ENCODE results near the gene RXRA. TPM values are rescaled to one million over a fixed set of nuclear protein-coding genes. Genes with fewer than 3 reads are reported as not detected.

Gene RXRA
- total and polyA plus RNA-seq, 10 of the 15 experiments (the other 5 are each of a cell fraction or from before 2014, with no cell fraction given): 0.89 to 36.8 (median 11.1) TPM

DNA sequence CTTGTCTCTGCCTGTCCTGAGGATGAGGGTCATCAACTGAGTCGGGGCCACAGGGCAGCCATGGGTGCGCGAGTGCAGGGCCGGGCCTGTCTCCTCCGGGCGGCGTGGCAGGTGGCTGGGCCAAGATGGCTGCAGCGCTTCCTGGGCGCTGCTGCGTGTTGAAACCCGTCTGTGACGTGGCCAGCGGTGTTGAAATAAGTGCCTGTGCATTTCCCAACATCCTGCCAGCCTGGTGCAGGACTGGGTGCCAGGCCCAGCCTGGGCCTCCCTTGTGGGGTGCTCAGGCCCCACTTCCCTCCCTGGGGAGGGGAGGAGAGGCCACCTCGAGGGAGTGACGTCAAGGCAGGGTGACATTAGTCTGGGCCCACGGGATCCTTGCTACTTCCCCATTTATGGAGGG lies 45.5 kb downstream of the RXRA start:
- POLR2A ChIA-PET: no interaction called here
- WGBS (ENCODE audit: insufficient coverage, insufficient replicate concordance, low lambda C conversion rate, missing lambda C conversion rate): 65% methylated on average over 16 of the region's 16 CpGs
- no peak for FAIRE-seq

DNA sequence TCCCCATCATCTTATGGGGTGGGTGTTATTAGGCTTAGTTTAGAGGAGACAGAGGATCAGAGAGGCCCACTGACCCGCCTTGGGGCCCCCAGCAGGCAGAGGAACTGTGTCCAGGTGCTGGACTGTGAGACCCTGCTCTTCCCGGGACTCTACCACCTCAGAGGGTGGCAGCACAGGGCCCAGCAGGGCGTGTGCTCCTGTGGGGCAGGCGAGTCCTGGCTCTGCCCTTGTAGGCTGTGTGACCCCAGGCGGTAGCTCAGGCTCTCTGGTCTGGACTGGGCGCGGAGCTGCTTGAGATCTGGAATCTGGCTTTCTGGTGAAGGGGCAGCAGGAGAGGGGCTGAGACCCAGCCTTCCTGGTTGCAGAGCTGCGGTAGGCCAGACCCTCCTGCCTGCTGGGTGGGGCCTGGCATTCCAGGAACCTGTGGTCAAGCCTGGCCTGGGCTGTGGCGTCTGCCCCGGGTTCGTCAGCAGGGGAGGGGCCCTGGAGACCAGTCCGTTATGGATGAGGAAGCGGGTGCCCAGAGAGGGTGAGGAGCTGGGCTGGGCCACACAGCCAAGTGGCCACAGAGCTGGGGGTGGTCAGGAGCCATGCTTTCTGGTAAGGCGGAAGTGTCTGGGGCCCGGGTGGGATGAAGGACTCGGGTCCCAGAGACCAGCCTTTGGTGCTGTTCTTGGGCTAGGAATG lies 46.5 kb downstream of the RXRA start:
- RAD21 ChIA-PET (ENCODE audit: unreplicated experiment): no interaction called here
- no peaks in the 10 kb centered on the region for H4K20me1 ChIP-seq (ENCODE audit: control insufficient read depth, insufficient read depth)
- BruUV-seq (replicated peaks): no TSS peak

More for the DNA sequence above, 45.5 kb downstream of the RXRA start:
- DNase-seq (ENCODE audit: low read depth, low spot score) (no peak), ATAC-seq (no peak)
- ChIA-PET SMC1A (ENCODE audit: uncharacterized antibody, unreplicated experiment) (no interaction called here), RAD21 (ENCODE audit: unreplicated experiment) (no interaction called here), CTCF (no interaction called here)
- in situ Hi-C loops (cut with MboI): no loop called here
- Histone ChIP-seq H3K4me1 (ENCODE audit: control insufficient read depth, insufficient read depth, low read length) (no peaks in the 10 kb centered on the region), H3K9ac (ENCODE audit: control insufficient read depth, insufficient read depth, low read length) (no peak overlapping the region), H3K27ac (ENCODE audit: control insufficient read depth, insufficient read depth) (no peak overlapping the region), H3K27me3 (replicated peaks in 1 of 2; ENCODE audit: control insufficient read depth in 2 of 2, insufficient read depth in 2 of 2, low read length in 1 of 2) (peaks cover 0 to 2% of the 10 kb centered on the region in 2 experiments; a peak in 1 of 4 replicates), H3K79me2 (ENCODE audit: control insufficient read depth, insufficient read depth, low read length) (no peaks in the 10 kb centered on the region), H4K20me1 (ENCODE audit: control insufficient read depth, insufficient read depth) (no peaks in the 10 kb centered on the region), H3K4me3 (no peak overlapping the region), H3K4me2 (ENCODE audit: control insufficient read depth, insufficient read depth) (no peak overlapping the region), H3K9me3 (replicated peaks; ENCODE audit: control insufficient read depth, insufficient read depth, low read length) (no peaks in the 10 kb centered on the region), H2AFZ (ENCODE audit: control insufficient read depth, low read depth, low read length) (no peak overlapping the region), H3K36me3 (ENCODE audit: control insufficient read depth in 2 of 2, insufficient read depth in 2 of 2, low read length in 1 of 2) (no peaks in the 10 kb centered on the region)
- intact Hi-C loops (cut with micrococcal nuclease; ENCODE audit: unreplicated experiment): no loop called here
- no TSS peak for BruUV-seq (replicated peaks)
- TF ChIP-seq HDAC2 (IDR thresholded peaks at IDR 0.05): no peak
- TF ChIP-seq TBL1XR1 (IDR thresholded peaks at IDR 0.05; ENCODE audit: low read depth, low read length): no peak
- no peak for TF ChIP-seq PML (IDR thresholded peaks at IDR 0.05; ENCODE audit: low read length)
- TF ChIP-seq JUND (IDR thresholded peaks at IDR 0.05; ENCODE audit: low read depth, low read length): no peak
- TF ChIP-seq ZNF207 (IDR thresholded peaks at IDR 0.05; ENCODE audit: borderline replicate concordance): no peak
- TF ChIP-seq SMAD5 (IDR thresholded peaks at IDR 0.05; ENCODE audit: low read depth): no peak
- TF ChIP-seq BMI1 (IDR thresholded peaks at IDR 0.05; ENCODE audit: borderline replicate concordance): no peak
- TF ChIP-seq RFX5 (IDR thresholded peaks at IDR 0.05; ENCODE audit: low read depth, low read length): no peak
- TF ChIP-seq ZNF622 (IDR thresholded peaks at IDR 0.05): no peak
- no peak for TF ChIP-seq MXI1 (IDR thresholded peaks at IDR 0.05; ENCODE audit: low read depth, low read length)
- no peak for TF ChIP-seq NR2C2 (IDR thresholded peaks at IDR 0.05; ENCODE audit: borderline replicate concordance, control insufficient read depth, insufficient read length, low read depth)
- TF ChIP-seq NFIC (IDR thresholded peaks at IDR 0.05; ENCODE audit: low read depth, low read length): no peak

More for the DNA sequence above, 46.5 kb downstream of the RXRA start:
- no peak overlapping the region for H2AFZ ChIP-seq (ENCODE audit: control insufficient read depth, low read depth, low read length)
- no peak overlapping the region for H3K27ac ChIP-seq (ENCODE audit: control insufficient read depth, insufficient read depth)
- H3K4me2 ChIP-seq (ENCODE audit: control insufficient read depth, insufficient read depth): no peak overlapping the region
- H3K27me3 ChIP-seq (replicated peaks in 1 of 2; ENCODE audit: control insufficient read depth in 2 of 2, insufficient read depth in 2 of 2, low read length in 1 of 2): peaks cover 0 to 2% of the 10 kb centered on the region in 2 experiments; a peak in 1 of 4 replicates
- ATAC-seq: no peak
- in situ Hi-C loops (cut with MboI) (no loop called here), intact Hi-C loops (cut with micrococcal nuclease; ENCODE audit: unreplicated experiment) (no loop called here)
- no peak for DNase-seq (ENCODE audit: low read depth, low spot score)
- POLR2A ChIA-PET: no interaction called here
- TF ChIP-seq KAT2A (conservative IDR thresholded peaks at IDR 0.05; ENCODE audit: control insufficient read depth, low read depth, low read length): no peak
- no peaks in the 10 kb centered on the region for H3K79me2 ChIP-seq (ENCODE audit: control insufficient read depth, insufficient read depth, low read length)
- no peaks in the 10 kb centered on the region for H3K36me3 ChIP-seq (ENCODE audit: control insufficient read depth in 2 of 2, insufficient read depth in 2 of 2, low read length in 1 of 2)
- no peaks in the 10 kb centered on the region for H3K4me1 ChIP-seq (ENCODE audit: control insufficient read depth, insufficient read depth, low read length)
- 52% methylated on average over 15 of the region's 16 CpGs for WGBS (ENCODE audit: insufficient coverage, insufficient replicate concordance, low lambda C conversion rate, missing lambda C conversion rate)
- H3K4me3 ChIP-seq: no peak overlapping the region
- CTCF ChIA-PET: no interaction called here
- SMC1A ChIA-PET (ENCODE audit: uncharacterized antibody, unreplicated experiment): no interaction called here
- H3K9ac ChIP-seq (ENCODE audit: control insufficient read depth, insufficient read depth, low read length): no peak overlapping the region
- H3K9me3 ChIP-seq (replicated peaks; ENCODE audit: control insufficient read depth, insufficient read depth, low read length): no peaks in the 10 kb centered on the region
- no peak for FAIRE-seq

All from GM12878 (cell line).